CD1c-positive myeloid dendritic cell (primary cell): ENCODE measurements around the gene AURKAIP1.
"Not testable (repeated sequence)": the region's sequence is repeated elsewhere in the genome, so short reads cannot be mapped to it uniquely, and the experiment has no call there.

Experiments
- DNase-seq: peaks from one replicate; pipeline ENCODE4 v3.0.0-alpha.2; 2016; ENCODE audit errors: extremely low spot score

Gene AURKAIP1

GRCh38 chr1:1374929-1375662, at the start of gene AURKAIP1:
Gene AURKAIP1, minus strand, starts transcription at chr1:1375207. Its CDS starts 451 bp downstream, at chr1:1374756.
- peak; percentile 100 for DNase-seq

- no peak for DNase-seq
Measured at GRCh38 chr1:1424707-1425106, 49.7 kb upstream of the AURKAIP1 start.

GRCh38 chr1:1423245-1423597, 48.2 kb upstream of the AURKAIP1 start:
- DNase-seq = no peak

GRCh38 chr1:1422465-1423244, 47.6 kb upstream of the AURKAIP1 start:
- no peak for DNase-seq

GRCh38 chr1:1421907-1422464, 47.0 kb upstream of the AURKAIP1 start:
- DNase-seq = no peak

GRCh38 chr1:1421147-1421906, 46.3 kb upstream of the AURKAIP1 start, which contains the start of gene ANKRD65:
Gene ANKRD65, minus strand, starts transcription at chr1:1421276. Its CDS starts 271 bp downstream, at chr1:1421005.
- DNase-seq = no peak

- DNase-seq = no peak
Measured at GRCh38 chr1:1420654-1421141, 45.7 kb upstream of the AURKAIP1 start.

- peak; percentile 32 for DNase-seq
Measured at GRCh38 chr1:1419813-1420653, 45.0 kb upstream of the AURKAIP1 start.

- DNase-seq = no peak
Measured at GRCh38 chr1:1419363-1419812, 44.4 kb upstream of the AURKAIP1 start.

- no peak for DNase-seq
Measured at GRCh38 chr1:1418464-1419362, 43.7 kb upstream of the AURKAIP1 start.

- DNase-seq = not testable (repeated sequence)
Measured at GRCh38 chr1:1417825-1418463, 42.9 kb upstream of the AURKAIP1 start.

- not testable (repeated sequence) for DNase-seq
Measured at GRCh38 chr1:1417396-1417795, 42.4 kb upstream of the AURKAIP1 start.

GRCh38 chr1:1415751-1416150, 40.7 kb upstream of the AURKAIP1 start:
- DNase-seq = no peak

- DNase-seq = not testable (repeated sequence)
Measured at GRCh38 chr1:1412311-1412902, 37.4 kb upstream of the AURKAIP1 start.

GRCh38 chr1:1411626-1412025, 36.6 kb upstream of the AURKAIP1 start:
- no peak for DNase-seq

GRCh38 chr1:1410238-1410637, 35.2 kb upstream of the AURKAIP1 start:
- DNase-seq = not testable (repeated sequence)

GRCh38 chr1:1407636-1408318, 32.8 kb upstream of the AURKAIP1 start:
- peak; percentile 32 for DNase-seq
